Inflammatory macrophage (primary cell): ENCODE results near the gene WNT3.
"Not testable (repeated sequence)": the region's sequence is repeated elsewhere in the genome, so short reads cannot be mapped to it uniquely, and the experiment has no call there.

Experiments
- DNase-seq, 2 donors: peaks; one replicate each; pipeline ENCODE4 v3.0.0-alpha.2; 2020 to 2022
- total RNA-seq, 18 experiments: gene quantifications; one replicate each; lab custom pipeline; 2026; ENCODE audit warnings: mixed read lengths in 6 of 18, inconsistent platforms in 2 of 18; lab: John Stamatoyannopoulos, UW

WNT3 gene
- 0 to 0.40 (median 0.06) reads per million in 18 experiments for total RNA-seq

- peak in 1 of 2 donors; percentile 2 for DNase-seq
Observed at GRCh38 chr17:46818316-46818928, at the start of gene WNT3. TSS of gene WNT3 (minus strand) at chr17:46818692. CDS start at chr17:46818597, 95 bp downstream.

GRCh38 chr17:46866747-46867146 lies 48.3 kb upstream of the WNT3 start:
- no peak for DNase-seq

GRCh38 chr17:46866325-46866724 lies 47.8 kb upstream of the WNT3 start:
- DNase-seq, result no peak

GRCh38 chr17:46865100-46865499 lies 46.6 kb upstream of the WNT3 start:
- no peak for DNase-seq

GRCh38 chr17:46863383-46864121 lies 45.1 kb upstream of the WNT3 start:
- no peak for DNase-seq

GRCh38 chr17:46862949-46863348 lies 44.5 kb upstream of the WNT3 start:
- no peak for DNase-seq

GRCh38 chr17:46859996-46860395 lies 41.5 kb upstream of the WNT3 start:
- DNase-seq, result no peak

GRCh38 chr17:46857600-46857999 lies 39.1 kb upstream of the WNT3 start:
- DNase-seq, result no peak

- DNase-seq, result no peak
Observed at GRCh38 chr17:46854948-46855347, 36.5 kb upstream of the WNT3 start.

GRCh38 chr17:46854515-46854914 lies 36.0 kb upstream of the WNT3 start:
- DNase-seq, result no peak

- DNase-seq, result no peak
Observed at GRCh38 chr17:46853896-46854444, 35.5 kb upstream of the WNT3 start.

- no peak for DNase-seq
Observed at GRCh38 chr17:46851029-46851741, 32.7 kb upstream of the WNT3 start, which contains the start of gene WNT9B. TSS of gene WNT9B (plus strand) at chr17:46851583. CDS start at chr17:46851639, 56 bp downstream.

- no peak for DNase-seq
Observed at GRCh38 chr17:46850688-46851028, 32.2 kb upstream of the WNT3 start.

- no peak for DNase-seq
Observed at GRCh38 chr17:46848534-46848933, 30.0 kb upstream of the WNT3 start.

GRCh38 chr17:46847204-46848191 lies 29.0 kb upstream of the WNT3 start:
- DNase-seq, result no peak

GRCh38 chr17:46842835-46843234 lies 24.3 kb upstream of the WNT3 start:
- DNase-seq, result peak in 1 of 2 donors; percentile 4

GRCh38 chr17:46841561-46842379 lies 23.3 kb upstream of the WNT3 start:
- DNase-seq, result peak in 1 of 2 donors; percentile 11

- not testable (repeated sequence) for DNase-seq
Observed at GRCh38 chr17:46840596-46840995, 22.1 kb upstream of the WNT3 start.

GRCh38 chr17:46839211-46839610 lies 20.7 kb upstream of the WNT3 start:
- no peak for DNase-seq

- no peak for DNase-seq
Observed at GRCh38 chr17:46837521-46837920, 19.0 kb upstream of the WNT3 start.

- DNase-seq, result no peak
Observed at GRCh38 chr17:46836500-46836899, 18.0 kb upstream of the WNT3 start.
